ENCODE data around the gene LCP2.

Gene LCP2

DNA sequence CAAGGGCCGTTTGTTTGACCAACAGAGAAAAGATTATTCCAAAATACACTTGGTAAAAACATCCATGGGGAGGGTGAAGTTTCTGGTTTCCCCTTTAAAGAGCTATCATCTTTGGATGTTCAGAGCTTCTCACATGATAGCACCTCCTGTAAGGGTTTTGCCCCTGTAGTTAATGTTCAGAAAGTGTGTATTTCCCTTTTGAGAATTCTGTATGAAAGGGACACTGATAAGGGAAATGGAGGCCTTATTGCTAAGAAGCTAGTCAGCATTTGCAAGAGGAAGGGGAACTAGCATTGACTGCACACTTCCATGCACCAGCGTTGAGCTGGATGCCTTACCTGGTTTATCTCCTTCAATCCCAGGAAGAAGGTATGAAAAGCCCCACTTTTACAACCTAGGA, 96.3 kb downstream of the LCP2 start:
- Histone ChIP-seq H3K9ac (ENCODE audit: low read length) (no peak overlapping the region), H3K27me3 (ENCODE audit: control insufficient read depth, insufficient read depth, low read length) (no peaks in the 10 kb centered on the region), H3K4me1 (ENCODE audit: control insufficient read depth, insufficient read depth, low read length) (no peaks in the 10 kb centered on the region), H3K27ac (ENCODE audit: low read depth, low read length) (no peak overlapping the region), H3K4me3 (ENCODE audit: low read length) (no peak overlapping the region), H3K36me3 (ENCODE audit: control insufficient read depth, insufficient read depth, low read length) (no peaks in the 10 kb centered on the region)

DNA sequence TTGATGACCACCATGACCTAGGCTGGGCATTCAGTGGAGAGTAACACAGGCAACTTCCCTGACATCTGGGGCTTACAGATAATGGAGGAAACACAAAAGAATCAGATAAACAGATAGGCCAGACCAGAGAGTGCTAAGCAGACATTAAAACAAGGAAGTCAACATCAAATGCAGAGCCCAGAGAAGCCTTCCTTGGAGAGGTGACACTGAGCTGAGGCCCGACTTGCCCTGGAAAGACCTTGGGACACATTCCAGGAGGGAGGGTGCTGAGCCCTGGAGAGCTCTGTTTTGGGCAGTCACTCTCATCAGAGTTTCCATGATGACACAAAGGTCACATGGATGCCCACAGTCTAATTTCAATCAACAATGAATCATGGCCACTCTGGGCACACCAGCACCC, 96.7 kb downstream of the LCP2 start:
- Histone ChIP-seq H3K9ac (ENCODE audit: low read length) (no peak overlapping the region), H3K4me3 (ENCODE audit: low read length) (no peak overlapping the region), H3K27ac (ENCODE audit: low read depth, low read length) (no peak overlapping the region), H3K27me3 (ENCODE audit: control insufficient read depth, insufficient read depth, low read length) (no peaks in the 10 kb centered on the region), H3K36me3 (ENCODE audit: control insufficient read depth, insufficient read depth, low read length) (no peaks in the 10 kb centered on the region), H3K4me1 (ENCODE audit: control insufficient read depth, insufficient read depth, low read length) (no peaks in the 10 kb centered on the region)
